Esophagus mucosa (tissue), 1 donor: ENCODE measurements around the gene DNAJC8. TPM values are rescaled to one million over a fixed set of nuclear protein-coding genes. Genes with fewer than 3 reads are reported as not detected.

Experiments used
- ATAC-seq: fragments of 200-7000 bp; cut with Tn5 transposase; one replicate; pipeline ENCODE4 v1.9.1; 2020
- total RNA-seq: library from RNA; stranded (reverse); gene quantifications from one replicate; pipeline ENCODE4 v1.2.4, GENCODE V29; 2023
- donor health status: DM: yes; HTN: yes; CAD: no.

Gene DNAJC8
- total RNA-seq, 1 donor from 2014 or later: 45.8 TPM

DNA sequence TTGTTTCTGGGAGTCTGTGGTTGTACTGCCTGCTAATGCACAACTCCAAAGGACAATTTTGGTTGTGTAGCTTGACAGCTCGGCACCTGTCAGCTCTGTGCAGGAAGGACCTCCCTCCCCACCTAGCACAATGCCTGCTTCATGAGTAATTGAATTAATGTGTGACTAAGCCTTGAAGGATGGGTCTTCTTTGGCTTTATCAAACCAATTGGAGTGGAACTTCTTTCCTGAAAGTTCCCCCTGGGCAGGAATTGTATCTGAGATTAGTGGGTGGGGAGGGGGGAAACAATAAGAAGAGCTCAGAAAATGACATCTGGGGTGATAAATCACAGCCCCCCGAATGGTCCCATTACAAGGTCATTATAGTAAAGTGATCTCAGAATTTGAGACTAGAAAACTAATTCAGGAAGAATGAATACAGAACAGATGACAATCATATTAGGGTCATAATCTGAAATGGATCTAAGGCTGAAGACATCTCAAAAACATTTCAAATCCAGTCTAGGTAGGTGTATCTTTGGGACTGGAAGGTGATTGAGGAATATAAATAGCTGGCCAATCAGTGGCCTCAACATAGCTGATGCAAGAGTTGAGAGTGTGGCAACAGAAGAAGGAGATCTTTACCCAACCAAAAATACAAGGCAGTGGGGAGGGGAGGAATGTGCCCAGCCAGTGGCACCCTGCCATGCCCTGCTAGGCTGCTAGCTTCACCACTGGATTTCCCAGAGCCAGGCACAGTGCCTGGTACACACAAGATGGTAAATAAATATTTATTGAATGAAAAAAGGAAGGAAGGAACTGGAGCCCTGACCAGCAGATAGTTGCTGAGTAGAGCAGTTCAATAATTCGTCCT, 16.4 kb upstream of the DNAJC8 start:
- ATAC-seq: peak; percentile 55

DNA sequence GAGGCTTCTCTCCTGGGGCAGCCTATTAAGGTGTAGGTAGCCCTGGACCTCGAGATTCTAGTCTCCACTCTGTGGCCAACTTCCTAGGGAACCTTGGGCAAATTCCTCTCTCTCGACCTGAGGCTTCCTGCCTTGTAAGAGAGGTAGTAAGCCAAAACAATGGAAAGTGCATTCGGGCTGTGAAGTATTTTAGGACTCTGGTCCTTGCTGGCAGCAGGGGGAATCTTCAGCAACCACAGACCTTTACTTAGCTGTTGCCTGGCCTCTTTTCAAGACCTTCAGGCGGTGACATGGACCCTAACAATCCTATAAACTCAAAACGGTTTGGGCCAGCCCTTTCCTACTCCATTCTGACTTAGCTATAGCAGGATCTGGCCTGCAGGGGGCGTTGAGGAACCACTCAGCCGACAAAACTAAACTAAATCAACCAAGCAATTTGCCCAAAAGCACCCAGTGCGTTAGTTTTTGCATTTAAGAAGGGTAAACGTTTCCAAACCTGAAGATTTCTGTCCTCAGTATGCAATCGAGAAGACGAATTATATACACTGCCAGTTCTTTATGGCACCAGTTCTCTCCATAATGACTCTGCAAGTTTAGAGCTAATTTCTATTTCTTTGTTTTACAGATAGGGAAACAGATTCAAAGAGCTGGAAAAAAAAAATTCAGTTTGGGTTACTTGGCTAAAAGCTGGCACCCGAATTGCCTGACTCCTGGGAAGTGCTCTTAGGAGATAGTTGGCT, 15.6 kb upstream of the DNAJC8 start:
- peak; percentile 39 for ATAC-seq

DNA sequence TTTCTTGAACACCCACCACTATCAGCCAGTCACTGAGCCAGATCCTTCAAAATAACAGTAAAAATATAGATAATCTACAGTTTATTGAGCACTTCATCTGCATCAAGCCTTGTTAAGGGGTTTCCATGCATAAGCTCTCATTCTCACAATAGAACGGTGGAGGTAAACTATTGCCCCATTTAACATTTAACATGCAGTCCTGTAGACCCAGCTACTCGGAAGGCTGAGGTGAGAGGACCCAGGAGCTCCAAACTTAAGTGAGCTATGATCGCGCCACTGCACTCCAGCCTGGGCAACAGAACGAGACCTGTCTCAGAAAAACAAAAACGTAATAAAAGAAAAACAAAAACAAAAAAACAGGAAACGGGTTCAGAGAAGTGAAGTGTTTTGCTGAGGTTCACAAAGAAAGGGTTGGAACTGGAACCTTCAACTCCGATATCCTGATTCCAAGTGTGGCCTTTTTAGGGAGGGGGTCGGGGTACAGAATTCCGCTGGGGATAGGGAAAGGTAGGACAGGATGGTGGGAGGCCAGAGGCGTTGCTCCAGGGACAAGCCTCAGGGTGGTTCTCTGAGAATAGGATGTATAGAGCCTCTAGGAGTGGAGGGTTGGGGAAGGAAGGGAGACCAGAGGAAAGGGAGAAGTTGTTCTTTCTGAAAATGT, 14.9 kb upstream of the DNAJC8 start:
- ATAC-seq: no peak

DNA sequence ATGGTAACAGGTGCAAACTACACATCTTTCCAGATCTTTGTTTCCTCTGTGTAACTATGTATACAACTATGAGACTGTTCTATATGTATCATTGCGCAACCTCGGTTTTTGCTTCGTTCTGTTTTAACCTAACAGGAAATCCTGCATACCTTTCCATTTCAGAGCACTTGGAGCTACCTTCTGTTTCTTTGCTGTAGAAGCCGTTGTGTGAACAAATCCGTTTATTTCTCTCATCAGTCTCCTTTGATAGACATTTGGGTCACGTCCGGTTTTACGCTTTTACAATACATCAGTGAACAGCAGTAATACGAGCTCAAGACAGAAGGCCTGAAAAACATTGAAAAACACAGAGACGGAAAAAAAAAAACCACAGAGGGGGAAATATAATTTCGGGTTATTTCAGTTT, 13.6 kb upstream of the DNAJC8 start:
- ATAC-seq: peak; percentile 53

DNA sequence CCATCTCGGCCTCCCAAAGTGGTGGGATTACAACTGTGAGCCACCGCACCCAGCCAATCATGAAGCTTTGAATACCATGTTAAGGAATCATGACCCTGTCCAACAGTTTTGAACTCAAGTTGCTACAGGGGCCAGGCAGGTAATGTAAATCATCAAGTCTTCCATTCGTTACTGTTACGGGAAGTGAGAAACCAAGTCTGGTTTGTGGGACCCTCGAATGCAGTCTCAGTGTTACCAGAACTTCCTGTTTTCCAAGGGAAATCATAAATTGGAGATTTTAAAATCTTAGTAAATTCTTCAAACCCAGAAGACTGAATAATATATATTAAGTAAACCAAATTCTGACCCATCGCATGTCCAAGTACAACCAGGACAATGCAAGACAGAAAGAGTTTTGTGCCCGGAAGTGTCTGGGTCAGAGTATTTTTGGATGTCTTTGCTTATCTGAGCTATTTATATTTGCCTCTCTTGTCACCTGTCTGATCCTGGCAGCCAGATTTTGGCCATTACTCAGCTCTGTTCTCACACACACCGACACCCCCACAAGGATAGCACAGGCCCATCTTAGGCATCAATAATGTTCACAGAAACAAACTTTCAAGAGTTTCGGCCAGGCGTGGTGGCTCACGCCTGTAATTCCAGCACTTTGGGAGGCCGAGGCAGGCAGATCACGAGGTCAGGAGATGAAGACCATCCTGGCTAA, 11.9 kb upstream of the DNAJC8 start:
- no peak for ATAC-seq

DNA sequence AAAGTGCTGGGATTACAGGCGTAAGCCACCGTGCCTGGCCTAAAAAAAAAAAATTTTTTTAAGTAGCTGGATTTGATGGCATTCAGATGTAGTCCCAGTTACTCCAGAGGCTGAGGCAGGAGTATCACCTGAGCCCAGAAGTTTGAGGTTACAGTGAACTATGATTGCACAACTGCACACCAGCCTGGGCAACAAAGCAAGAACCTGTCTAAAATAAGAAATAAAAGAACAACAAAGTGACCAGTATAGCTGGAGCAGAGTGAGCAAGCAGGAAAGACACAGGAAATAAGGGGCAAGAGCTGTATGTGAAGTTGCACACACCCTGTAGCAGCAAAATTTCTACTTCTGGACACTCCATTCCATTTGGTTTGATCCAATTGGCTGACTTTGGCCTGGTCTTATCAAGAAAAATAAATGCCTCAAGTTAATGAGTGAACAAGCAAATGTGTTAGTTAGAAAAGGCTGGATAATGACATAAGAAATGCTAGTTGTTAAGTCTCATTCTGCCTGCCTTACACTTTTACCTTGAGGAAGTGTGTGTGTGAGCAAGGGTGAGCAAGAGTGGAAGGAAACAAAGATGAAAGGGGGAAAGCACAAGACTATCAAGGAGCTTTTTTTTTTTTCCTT, 11.0 kb upstream of the DNAJC8 start:
- ATAC-seq: no peak

DNA sequence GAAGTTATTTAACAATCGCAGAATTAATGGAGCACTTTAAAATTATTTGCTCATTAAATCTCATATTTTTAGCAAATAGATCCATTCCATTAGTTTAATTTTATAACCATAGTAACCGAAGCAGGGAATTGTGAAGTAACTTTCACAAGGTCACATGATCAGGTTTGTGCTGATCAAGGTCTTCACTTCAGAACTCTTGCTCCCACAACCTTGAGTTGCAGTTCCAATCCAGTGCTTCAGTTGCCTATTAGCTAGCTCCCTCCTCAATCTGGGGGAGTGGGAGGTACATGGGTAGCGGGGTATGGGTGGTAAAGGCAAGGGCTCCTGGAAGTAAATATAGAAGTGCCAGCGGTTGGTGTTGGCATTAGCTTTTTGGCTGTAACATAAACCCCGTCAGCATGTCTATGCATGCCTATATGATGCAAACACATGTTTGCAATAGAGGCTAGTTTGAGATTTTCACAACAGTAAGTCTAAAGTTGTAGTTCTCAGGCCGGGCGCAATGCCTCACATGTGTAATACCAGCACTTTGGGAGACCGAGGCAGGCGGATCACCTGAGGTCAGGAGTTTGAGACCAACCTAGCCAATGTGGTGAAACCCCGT, 8.9 kb upstream of the DNAJC8 start:
- peak; percentile 74 for ATAC-seq

DNA sequence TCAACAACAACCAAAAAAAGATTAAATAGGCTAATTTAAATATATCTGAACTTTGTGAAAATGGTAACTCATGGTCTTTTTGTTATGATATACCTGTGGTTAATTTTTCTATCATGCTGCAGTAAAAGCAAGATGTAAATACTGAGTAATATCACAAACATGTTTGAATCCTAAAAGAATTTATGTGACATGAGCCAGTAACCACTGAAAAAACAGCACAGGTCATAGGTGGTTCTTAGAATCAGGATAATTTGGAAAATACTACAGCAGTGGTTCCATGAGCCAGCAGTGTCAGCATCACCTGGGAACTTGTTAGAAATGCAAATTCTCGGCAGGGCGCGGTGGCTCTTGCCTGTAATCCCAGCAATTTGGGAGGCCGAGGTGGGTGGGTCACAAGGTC, 7.2 kb upstream of the DNAJC8 start:
- ATAC-seq: no peak

DNA sequence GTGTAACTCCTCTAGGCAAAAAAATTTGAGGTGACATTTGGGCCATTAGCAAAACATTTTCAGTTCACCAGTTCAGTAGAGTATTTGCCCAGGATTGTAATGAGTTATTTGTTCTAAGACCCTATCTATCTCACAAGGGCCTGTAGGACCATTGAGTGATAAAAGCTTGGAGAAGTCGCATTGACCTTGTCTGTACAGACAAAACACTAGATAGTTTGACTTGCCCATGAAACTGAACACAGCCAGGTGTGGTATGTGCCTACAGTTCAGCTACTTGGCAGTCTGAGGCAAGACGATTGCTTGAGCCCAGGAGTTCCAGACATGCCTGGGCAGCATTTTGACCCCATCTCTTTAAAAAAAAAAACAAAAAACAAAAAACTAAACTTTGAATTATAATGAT, 6.2 kb upstream of the DNAJC8 start:
- no peak for ATAC-seq

DNA sequence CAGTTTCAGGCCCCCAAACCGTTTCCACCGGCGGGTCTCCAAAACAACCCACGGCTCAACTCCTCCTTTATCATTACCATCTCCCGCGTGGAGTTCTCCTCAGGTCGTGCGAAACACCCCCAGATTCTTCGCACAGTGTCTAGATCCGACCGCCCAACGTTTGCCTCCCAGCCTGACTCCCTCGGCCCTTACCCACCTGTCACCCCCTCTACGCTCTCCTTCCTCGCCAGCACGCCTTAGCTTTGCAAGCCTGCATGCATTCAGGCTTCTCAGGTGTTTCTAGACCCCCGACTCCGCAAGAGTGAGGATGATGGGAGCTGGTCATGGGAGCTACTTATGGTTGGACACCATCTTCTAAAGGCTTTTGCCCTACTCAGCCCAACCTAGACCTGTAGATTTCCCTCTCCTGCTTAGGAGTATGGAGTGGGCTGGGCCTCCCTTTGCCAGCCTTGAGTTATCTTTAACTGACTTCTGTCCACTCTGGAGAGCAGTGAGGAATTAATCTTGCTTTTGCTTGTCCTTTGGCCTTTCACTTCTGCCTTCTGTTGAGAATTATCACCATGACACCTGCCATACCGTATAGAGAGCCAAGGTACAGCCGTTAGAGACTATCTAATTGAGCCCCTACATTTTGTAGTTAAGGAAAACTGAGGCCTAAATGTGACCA, 4.0 kb upstream of the DNAJC8 start:
- peak; percentile 1 for ATAC-seq

DNA sequence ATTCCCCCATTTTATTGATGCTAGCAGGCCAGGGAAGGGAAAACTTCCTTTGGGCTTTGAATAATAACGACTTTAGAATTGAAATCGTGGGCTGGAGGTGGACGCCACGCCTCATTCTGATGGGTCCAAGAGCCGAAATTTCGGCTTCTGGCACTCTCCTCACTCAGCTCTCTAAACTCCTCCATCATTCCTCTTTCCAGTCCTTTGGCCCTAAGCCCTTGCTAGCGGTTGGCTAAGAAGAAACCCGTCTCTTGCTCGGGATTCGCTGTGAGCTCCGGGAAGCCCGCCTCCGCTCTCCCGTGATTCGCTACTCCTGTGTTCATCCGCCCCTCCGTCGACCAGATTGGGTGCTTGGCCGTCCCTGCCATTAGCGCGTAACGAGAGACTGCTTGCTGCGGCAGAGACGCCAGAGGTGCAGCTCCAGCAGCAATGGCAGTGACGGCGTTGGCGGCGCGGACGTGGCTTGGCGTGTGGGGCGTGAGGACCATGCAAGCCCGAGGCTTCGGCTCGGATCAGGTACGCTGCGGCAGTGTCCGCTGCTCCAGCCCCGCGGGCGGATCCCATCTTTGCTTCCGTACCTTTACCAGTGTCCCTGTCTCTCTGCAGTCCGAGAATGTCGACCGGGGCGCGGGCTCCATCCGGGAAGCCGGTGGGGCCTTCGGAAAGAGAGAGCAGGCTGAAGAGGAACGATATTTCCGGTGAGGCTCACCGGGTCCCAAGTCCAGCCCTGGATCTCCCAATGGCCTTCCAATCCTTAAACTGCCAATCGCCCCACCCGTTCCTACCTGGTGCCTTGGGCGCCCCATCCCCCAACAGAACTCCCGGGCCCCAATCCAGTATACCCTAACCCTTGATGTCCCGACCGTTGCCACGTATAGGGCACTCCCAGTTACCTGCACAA, 3.2 kb upstream of the DNAJC8 start, which contains the start of gene ATP5IF1:
Gene ATP5IF1 (plus strand): TSS at position 370 of the 901 bp plus-strand sequence. CDS start 60 bp downstream, at position 430.
- ATAC-seq: peak; percentile 96

DNA sequence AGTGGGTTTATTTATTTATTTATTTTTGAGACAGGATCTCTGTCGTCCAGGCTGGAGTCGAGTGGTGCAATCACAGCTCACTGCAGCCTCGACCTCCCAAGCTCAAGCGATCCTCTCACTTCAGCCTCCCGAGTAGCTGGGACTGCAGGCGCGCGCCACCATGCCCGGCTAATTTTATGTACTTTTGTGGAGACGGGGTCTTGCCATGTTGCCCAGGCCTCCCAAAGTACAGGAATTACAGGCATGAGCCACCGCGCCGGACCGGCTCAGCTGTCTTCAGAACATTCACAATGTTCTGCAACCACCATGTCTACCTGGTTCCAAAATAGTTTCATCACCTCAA, 406 bp upstream of the DNAJC8 start:
- no peak for ATAC-seq

DNA sequence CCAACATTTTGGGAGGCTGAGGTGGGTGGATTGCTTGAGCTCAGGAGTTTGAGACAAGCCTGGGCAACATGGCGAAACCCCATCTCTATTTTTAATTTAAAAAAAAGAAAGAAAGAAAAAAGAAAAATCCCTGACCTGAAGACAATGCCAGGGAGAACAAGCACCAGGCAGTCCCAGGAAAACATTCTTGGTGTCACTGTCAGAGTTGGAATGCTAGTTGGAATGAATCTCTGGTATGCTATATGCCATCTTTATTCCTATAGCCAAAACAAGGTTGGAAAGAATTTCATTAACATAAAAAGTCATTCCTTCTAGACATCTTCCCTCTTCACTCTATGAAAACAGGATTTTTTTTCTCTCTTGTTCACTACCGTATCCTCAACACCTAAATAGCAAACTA, 2.8 kb downstream of the DNAJC8 start:
- ATAC-seq: no peak

DNA sequence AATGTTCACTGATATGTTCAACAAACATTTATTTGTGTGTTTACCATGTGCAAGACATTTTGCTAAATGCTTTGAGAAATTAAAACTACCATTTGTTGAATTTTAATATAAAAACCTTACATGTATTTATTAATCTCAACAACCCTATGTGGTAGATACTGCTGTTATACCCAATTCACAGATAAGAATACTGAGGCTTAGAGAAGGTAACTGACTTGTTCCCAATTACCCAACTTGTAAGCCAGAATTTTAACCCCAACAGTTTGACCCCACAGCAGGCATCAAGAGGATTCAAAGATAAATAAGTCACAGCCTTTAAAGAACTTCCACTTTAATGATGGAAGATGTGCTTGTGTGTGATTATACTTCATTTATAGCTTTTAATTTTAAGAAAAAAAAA, 3.7 kb downstream of the DNAJC8 start:
- no peak for ATAC-seq

DNA sequence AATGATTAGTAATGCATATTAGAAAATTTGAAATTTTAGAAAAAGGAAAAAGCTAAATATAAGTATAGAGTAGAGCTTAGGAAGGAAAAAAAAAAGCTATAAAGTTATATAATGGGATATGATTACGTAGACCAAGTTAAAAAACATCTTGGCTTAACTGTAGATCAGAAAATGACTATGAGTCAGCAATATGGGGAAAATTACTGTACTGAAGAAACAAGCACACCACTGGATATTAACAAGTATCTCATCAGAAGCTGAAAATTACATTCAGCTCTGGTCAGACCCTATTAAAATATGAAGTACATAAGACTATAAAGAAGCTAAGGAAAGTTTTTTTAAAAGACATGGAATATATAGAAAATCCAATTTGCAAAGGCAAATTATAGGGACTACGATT, 19.5 kb downstream of the DNAJC8 start:
- ATAC-seq: no peak

DNA sequence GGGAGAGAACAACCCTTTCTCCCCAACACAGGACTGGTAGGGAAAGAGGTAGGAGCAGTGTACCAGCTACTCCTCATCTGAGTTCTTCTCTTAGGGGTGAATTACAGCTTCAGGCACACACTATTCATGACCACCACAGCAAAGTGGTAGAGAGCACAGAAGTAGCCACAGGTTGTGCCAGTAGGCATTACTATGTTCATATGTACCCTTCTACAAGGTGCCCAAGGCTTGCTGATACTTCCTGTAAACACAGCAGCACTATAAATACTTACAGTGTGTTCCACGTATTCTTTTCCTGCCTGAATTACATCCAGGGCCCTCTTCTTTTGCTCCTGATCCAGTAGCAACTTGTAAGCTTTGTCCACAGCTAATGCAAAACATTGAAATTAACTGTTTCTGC, 23.1 kb downstream of the DNAJC8 start:
- no peak for ATAC-seq

DNA sequence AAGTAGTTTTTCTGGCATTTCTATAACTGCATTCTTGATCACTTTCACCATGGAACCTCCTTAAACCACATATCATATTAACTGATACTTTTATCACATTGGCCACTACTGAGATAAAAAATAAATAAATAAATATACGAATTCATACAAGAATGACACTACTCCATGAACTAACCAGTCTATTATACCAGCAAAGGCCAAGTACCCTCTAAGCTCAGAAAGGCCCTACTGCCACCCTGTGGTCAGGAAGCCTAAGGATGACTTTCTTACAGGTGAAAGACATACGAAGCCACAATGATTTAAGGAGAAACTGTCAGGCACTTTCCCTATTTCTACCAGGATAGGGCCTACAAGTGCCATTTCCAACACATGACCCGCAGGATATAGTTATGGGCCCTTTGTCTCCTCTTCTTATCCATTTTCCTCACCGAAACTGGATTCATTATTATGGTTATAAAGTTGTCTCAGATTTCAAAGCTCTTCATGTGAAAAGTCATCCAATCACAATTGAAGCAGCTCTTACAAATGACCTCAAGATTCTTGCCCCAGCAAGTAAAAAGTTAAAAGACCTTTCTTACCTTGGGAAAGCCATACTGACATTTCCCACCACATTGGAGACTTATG, 23.9 kb downstream of the DNAJC8 start:
- ATAC-seq: peak; percentile 89

DNA sequence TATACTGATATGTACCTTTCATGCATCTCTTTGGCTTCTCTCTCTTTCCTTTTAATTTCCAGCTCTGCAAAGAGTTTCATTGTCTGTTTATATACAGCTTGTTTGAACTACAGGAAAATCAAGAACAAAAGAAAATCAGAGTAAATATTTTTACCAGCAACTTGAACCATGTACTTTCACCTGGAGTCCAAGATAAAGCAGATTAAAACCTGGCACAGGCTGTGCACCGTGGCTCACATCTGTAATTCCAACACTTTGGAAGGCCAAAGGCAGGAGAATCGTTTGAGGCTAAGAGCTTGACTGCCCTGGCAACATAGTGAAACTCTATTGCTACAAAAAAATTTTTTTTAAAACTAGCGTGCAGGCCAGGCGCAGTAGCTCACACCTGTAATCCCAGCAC, 27.6 kb downstream of the DNAJC8 start:
- ATAC-seq: no peak

DNA sequence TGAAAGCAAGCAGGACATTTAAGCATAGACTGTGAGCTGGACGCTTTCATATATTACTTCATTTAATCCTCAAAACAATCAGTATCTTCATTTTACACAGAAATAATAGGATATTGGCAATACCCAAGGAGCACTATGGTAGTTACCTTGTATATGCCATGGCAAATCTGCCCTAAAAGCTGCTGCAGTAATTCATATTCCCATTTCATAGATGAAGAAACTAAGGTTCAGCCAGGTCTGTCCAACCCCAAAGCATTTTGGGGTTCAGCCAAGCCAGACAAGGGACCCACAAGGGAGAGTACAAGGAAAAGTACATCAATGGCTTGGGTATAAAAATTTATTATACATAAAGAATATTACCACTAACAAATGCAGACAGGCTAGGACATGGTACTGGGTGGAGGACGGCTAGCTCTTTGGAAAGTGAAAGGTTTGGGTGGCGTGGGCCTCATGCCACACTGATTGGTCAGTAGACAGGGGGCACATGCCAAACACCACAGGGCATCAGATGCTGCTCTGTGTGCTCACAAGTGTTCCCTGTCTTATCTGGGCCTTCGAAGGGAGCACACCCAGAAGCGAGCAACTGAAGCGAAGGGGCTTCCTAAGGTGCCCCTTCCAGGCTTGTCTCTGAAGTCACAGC, 32.5 kb downstream of the DNAJC8 start:
- no peak for ATAC-seq
